HG03460 (cell line): ENCODE data around the gene CD300LF.

Experiments
- ATAC-seq: cut with Tn5 transposase; IDR thresholded peaks from one replicate; pipeline ENCODE4 v1.9.1; 2021; ENCODE audit not compliant: unreplicated experiment

The CD300LF gene

DNA sequence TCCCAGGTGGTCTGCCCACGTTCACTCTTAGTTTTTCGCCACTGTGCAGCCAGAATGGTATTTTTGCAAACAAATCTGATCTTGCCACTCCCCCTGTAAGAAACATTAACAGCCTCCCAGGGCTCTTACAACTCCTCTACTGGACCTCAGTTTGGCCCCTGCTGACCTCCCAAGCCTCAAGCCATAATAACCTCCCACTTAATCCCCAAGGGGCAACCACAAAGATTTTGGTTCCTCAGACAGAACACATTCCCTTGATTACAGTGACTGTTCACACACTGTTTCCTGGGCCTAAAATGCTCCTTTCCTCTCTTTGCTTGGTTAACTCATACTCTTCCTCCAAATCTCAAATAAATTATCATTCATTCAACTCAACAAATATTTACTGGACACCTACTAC lies 67.7 kb downstream of the CD300LF start:
- no peak for ATAC-seq

DNA sequence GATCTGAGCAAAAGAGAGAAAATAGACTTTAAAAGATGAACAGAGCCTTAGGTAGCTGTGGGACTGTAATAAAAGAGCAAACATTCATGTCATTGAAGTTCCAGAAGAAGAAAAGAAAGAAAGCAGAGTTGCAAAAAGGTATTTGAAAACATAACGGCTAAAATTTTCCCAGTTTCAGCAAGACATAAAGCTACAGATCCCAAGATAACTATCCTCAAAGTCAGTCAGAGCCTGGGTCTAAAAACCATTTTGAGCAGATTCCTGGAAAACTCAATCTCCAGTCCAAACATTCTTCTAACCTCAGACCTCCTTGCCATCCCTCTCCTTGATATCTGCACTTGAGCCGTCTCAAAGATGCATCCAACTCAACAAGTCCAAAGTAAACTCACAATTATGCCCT lies 68.3 kb downstream of the CD300LF start:
- no peak for ATAC-seq
